Endothelial cell of umbilical vein (primary cell): ENCODE results near the gene DENND2A. TPM values are rescaled to one million over a fixed set of nuclear protein-coding genes. Genes with fewer than 3 reads are reported as not detected.

Experiments used
- BruUV-seq: library from RNA; stranded (reverse); fragments of 400-500 nt; replicated peaks from 2 replicates; lab custom pipeline; 2021; lab: Mats Ljungman, UMichigan
- CTCF ChIA-PET: fragments of 300-600, 350-600 bp; sonication (Branson Sonifier 250); formaldehyde crosslinking; loops from one replicate; lab custom pipeline; 2021; ENCODE audit warnings: antibody characterized with exemption, inconsistent platforms; lab: Charles Lee
- POLR2A ChIA-PET: fragments of 300-600, 350-600 bp; sonication (Branson Sonifier 250); formaldehyde crosslinking; loops from one replicate; lab custom pipeline; 2021; ENCODE audit warnings: antibody characterized with exemption, inconsistent platforms; lab: Charles Lee
- DNase-seq: peaks from one replicate; pipeline ENCODE4 v3.0.0-alpha.2; 2011; ENCODE audit warnings: low read depth, low spot score
- FAIRE-seq: peaks from 2 replicates; lab custom pipeline; 2011; peaks lifted over from hg19 to GRCh38; lab: Jason Lieb, UNC
- H2AFZ ChIP-seq: 2 replicates; pipeline ENCODE4 v1.6.0; 2012; ENCODE audit warnings: low read depth, low read length, control low read depth, inconsistent platforms
- H3K27ac ChIP-seq: 2 replicates; pipeline ENCODE4 v1.5.1; 2011; ENCODE audit warnings: low read depth, mild to moderate bottlenecking, control low read depth, low read length, moderate library complexity; ENCODE audit not compliant: insufficient read depth
- H3K27me3 ChIP-seq, 2 experiments: 2 replicates each; pipeline versions ENCODE4 v1.6.0 to v1.6.1; 2011; ENCODE audit warnings: low read length in 2 of 2, mixed read lengths in 1 of 2; ENCODE audit not compliant: control insufficient read depth in 2 of 2, insufficient read depth in 2 of 2
- H3K36me3 ChIP-seq, 2 experiments: 2 replicates in 1 of 2; 3 replicates in 1 of 2; pipeline ENCODE4 v1.5.1; 2011; ENCODE audit warnings: low read length in 2 of 2, mild to moderate bottlenecking in 1 of 2, moderate library complexity in 1 of 2; ENCODE audit not compliant: control insufficient read depth in 2 of 2, insufficient read depth in 2 of 2; ENCODE audit errors: extremely low read depth in 1 of 2
- H3K4me1 ChIP-seq: 3 replicates; pipeline ENCODE4 v1.5.1; 2011; ENCODE audit warnings: mild to moderate bottlenecking, low read length; ENCODE audit not compliant: control insufficient read depth, insufficient read depth; ENCODE audit errors: extremely low read depth
- H3K4me2 ChIP-seq: 2 replicates; pipeline ENCODE4 v1.6.1; 2011; ENCODE audit warnings: low read length, control low read depth, mixed read lengths; ENCODE audit not compliant: insufficient read depth
- H3K4me3 ChIP-seq, 3 experiments: fragments of 200-600 bp in 1 of 3; sonication (generic), shearing (Covaris generic) in 1 of 3; replicated peaks in 1 of 3; 2 replicates each; pipeline ENCODE4 v1.5.1; 2011 to 2016; ENCODE audit warnings: control low read depth in 3 of 3, low read length in 3 of 3, mild to moderate bottlenecking in 2 of 3, inconsistent platforms in 1 of 3, low read depth in 1 of 3, moderate library complexity in 1 of 3; ENCODE audit not compliant: insufficient read depth in 1 of 3
- H3K79me2 ChIP-seq: 2 replicates; pipeline ENCODE4 v1.6.0; 2012; ENCODE audit warnings: low read length, inconsistent platforms; ENCODE audit not compliant: control insufficient read depth, insufficient read depth
- H3K9ac ChIP-seq: replicated peaks from 2 replicates; pipeline ENCODE3; 2011; ENCODE audit warnings: low read length, control low read depth; ENCODE audit not compliant: insufficient read depth; ENCODE audit errors: extremely low read depth
- H3K9me1 ChIP-seq: replicated peaks from 3 replicates; pipeline ENCODE4 v1.6.0; 2011; ENCODE audit warnings: mild to moderate bottlenecking, low read length; ENCODE audit not compliant: control insufficient read depth, insufficient read depth; ENCODE audit errors: extremely low read depth
- H3K9me3 ChIP-seq: replicated peaks from 2 replicates; pipeline ENCODE4 v1.5.1; 2012; ENCODE audit warnings: low read length, inconsistent platforms; ENCODE audit not compliant: control insufficient read depth, insufficient read depth
- H4K20me1 ChIP-seq: replicated peaks from 2 replicates; pipeline ENCODE3; 2011; ENCODE audit warnings: mild to moderate bottlenecking, low read length; ENCODE audit not compliant: control insufficient read depth, insufficient read depth; ENCODE audit errors: extremely low read depth
- CTCF ChIP-seq, 2 donors: IDR thresholded peaks; 1 replicate in 1 of 2; 2 replicates in 1 of 2; pipeline ENCODE4 v1.5.1; 2011; ENCODE audit warnings: low read length in 2 of 2, mild to moderate bottlenecking in 2 of 2, moderate library complexity in 2 of 2, control low read depth in 1 of 2, inconsistent platforms in 1 of 2, low read depth in 1 of 2; ENCODE audit not compliant: insufficient read depth in 1 of 2; ENCODE audit errors: extremely low read depth in 1 of 2
- FOS ChIP-seq: IDR thresholded peaks from 2 replicates; pipeline ENCODE4 v1.6.1; 2011; ENCODE audit warnings: mild to moderate bottlenecking, low read length, moderate library complexity, borderline replicate concordance; ENCODE audit not compliant: insufficient read depth
- GATA2 ChIP-seq: IDR thresholded peaks from 2 replicates; pipeline ENCODE4 v1.7.0; 2011; ENCODE audit warnings: low read depth, mild to moderate bottlenecking, moderate library complexity, mixed read lengths, low read length; ENCODE audit not compliant: insufficient read length, insufficient read depth
- MAX ChIP-seq: IDR thresholded peaks from 2 replicates; pipeline ENCODE4 v1.6.1; 2011; ENCODE audit not compliant: insufficient read depth, insufficient read length
- POLR2A ChIP-seq: IDR thresholded peaks from 2 replicates; pipeline ENCODE4 v1.6.1; 2012; ENCODE audit warnings: low read depth, mild to moderate bottlenecking, control low read depth, low read length
- POLR2AphosphoS5 ChIP-seq: IDR thresholded peaks from 2 replicates; pipeline ENCODE4 v1.6.1; 2012; ENCODE audit warnings: low read depth, mild to moderate bottlenecking, control low read depth, low read length, moderate library complexity; ENCODE audit not compliant: insufficient read depth
- dilution Hi-C: fragments of 300-500 bp; cut with MboI; formaldehyde crosslinking; loops from one replicate; pipeline ENCODE4 v1.15.0; 2019; ENCODE audit warnings: low sequenced_read_pairs; ENCODE audit not compliant: extremely low pct_ligation_motif_present
- intact Hi-C: fragments of 100-400 bp; cut with micrococcal nuclease; formaldehyde crosslinking; loops from one replicate; pipeline ENCODE4 v1.10.0; 2022
- polyA plus RNA-seq, 4 experiments: library from polyadenylated mRNA; depleted of rRNA in 3 of 4; stranded (reverse) in 3 of 4; unstranded in 1 of 4; fragments of >200 nt; gene quantifications; 2 replicates each; pipeline versions ENCODE4 v1.2.1 to v1.2.3, GENCODE V29; 2011 to 2012; ENCODE audit warnings: missing spikeins in 1 of 4
- total RNA-seq: library from RNA; stranded (reverse); gene quantifications from 2 replicates; pipeline ENCODE4 v1.2.3, GENCODE V29; 2021

DENND2A gene
- total and polyA plus RNA-seq, 2 donors (not counting 3 experiments of a cell fraction or from before 2014, with no cell fraction given), result 0.33 TPM; not detected in 1

- no peaks in the 10 kb centered on the region for H3K9me3 ChIP-seq
- H3K27me3 ChIP-seq, result peaks cover 17 to 25% of the 10 kb centered on the region in 2 experiments
- TF ChIP-seq CTCF (IDR thresholded peaks at IDR 0.05; ENCODE audit: extremely low read depth in 1 of 2, insufficient read depth in 1 of 2, low read depth in 1 of 2, low read length in 2 of 2), result no peak
- no peak for TF ChIP-seq MAX
- TF ChIP-seq FOS, result no peak
- TF ChIP-seq GATA2, result no peak
- TF ChIP-seq POLR2AphosphoS5, result no peak
- no peak for TF ChIP-seq POLR2A
- no peak for FAIRE-seq
- no peak overlapping the region for H3K27ac ChIP-seq
- peaks cover 2% of the 10 kb centered on the region for H3K4me1 ChIP-seq
- ChIA-PET CTCF (interaction anchor here (2.9 kb wide), 1 partner anchor 18 kb away, joined by 8 read pairs; no protein-coding TSS in a partner anchor), POLR2A (no interaction called here)
- DNase-seq, result no peak
- intact Hi-C loops (no loop called here), dilution Hi-C loops (no loop called here)
- no peak overlapping the region for H3K4me2 ChIP-seq
- no peak overlapping the region for H3K4me3 ChIP-seq
- H3K9me1 ChIP-seq, result no peaks in the 10 kb centered on the region
- no peaks in the 10 kb centered on the region for H3K79me2 ChIP-seq
- no peak overlapping the region for H3K9ac ChIP-seq
- BruUV-seq, result no TSS peak
- H3K36me3 ChIP-seq, result no peaks in the 10 kb centered on the region
- H2AFZ ChIP-seq, result no peak overlapping the region
- no peaks in the 10 kb centered on the region for H4K20me1 ChIP-seq
Measured at GRCh38 chr7:140635816-140636215, 4.8 kb downstream of the DENND2A start.
